Neuronal stem cell (in vitro differentiated cells): ENCODE measurements around the gene CRPPA.

ENCODE experiments used
- DNase-seq: peaks from one replicate; pipeline ENCODE4 v3.0.0-alpha.2; 2013; ENCODE audit warnings: low spot score
- H2AFZ ChIP-seq: one replicate; pipeline ENCODE4 v1.6.1; 2013; ENCODE audit warnings: mild to moderate bottlenecking, low read length, inconsistent platforms
- H2AK5ac ChIP-seq: 2 replicates; pipeline ENCODE4 v1.6.1; 2013; ENCODE audit warnings: low read depth, mild to moderate bottlenecking, inconsistent platforms, low read length, moderate library complexity, mixed read lengths
- H2BK120ac ChIP-seq: 2 replicates; pipeline ENCODE4 v1.6.1; 2013; ENCODE audit warnings: low read depth, mild to moderate bottlenecking, inconsistent platforms, low read length, moderate library complexity, mixed read lengths
- H2BK12ac ChIP-seq: one replicate; pipeline ENCODE4 v1.6.1; 2013; ENCODE audit warnings: low read length, inconsistent platforms
- H2BK15ac ChIP-seq: 2 replicates; pipeline ENCODE4 v1.6.1; 2013; ENCODE audit warnings: mild to moderate bottlenecking, low read length, inconsistent platforms, mixed read lengths
- H2BK5ac ChIP-seq: one replicate; pipeline ENCODE4 v1.6.1; 2013; ENCODE audit warnings: inconsistent platforms, mild to moderate bottlenecking, low read length, moderate library complexity
- H3K14ac ChIP-seq: one replicate; pipeline ENCODE4 v1.6.1; 2013; ENCODE audit warnings: low read length, inconsistent platforms
- H3K18ac ChIP-seq: 2 replicates; pipeline ENCODE4 v1.6.1; 2013; ENCODE audit warnings: low read length, inconsistent platforms
- H3K23ac ChIP-seq: 2 replicates; pipeline ENCODE4 v1.6.1; 2013; ENCODE audit warnings: low read depth, mild to moderate bottlenecking, mixed read lengths, low read length, inconsistent platforms; ENCODE audit not compliant: poor library complexity
- H3K27ac ChIP-seq: replicated peaks from 3 replicates; pipeline ENCODE4 v1.5.1; 2013; ENCODE audit warnings: low read length, inconsistent platforms
- H3K27me3 ChIP-seq, 3 experiments: 2 replicates each; pipeline ENCODE4 v1.6.1; 2013; ENCODE audit warnings: low read length in 3 of 3, mild to moderate bottlenecking in 2 of 3, inconsistent platforms in 1 of 3, low read depth in 1 of 3, mixed read lengths in 1 of 3, moderate library complexity in 1 of 3; ENCODE audit not compliant: control insufficient read depth in 3 of 3, insufficient read depth in 3 of 3
- H3K36me3 ChIP-seq, 2 donors: replicated peaks in 1 of 2; 2 replicates each; pipeline ENCODE4 v1.6.1; 2013; ENCODE audit warnings: low read length in 2 of 2; ENCODE audit not compliant: control insufficient read depth in 2 of 2, insufficient read depth in 2 of 2
- H3K4ac ChIP-seq: 2 replicates; pipeline ENCODE4 v1.6.1; 2013; ENCODE audit warnings: inconsistent platforms, mild to moderate bottlenecking, low read length, moderate library complexity
- H3K4me1 ChIP-seq, 2 donors: 1 replicate in 1 of 2; 2 replicates in 1 of 2; pipeline ENCODE4 v1.6.1; 2013; ENCODE audit warnings: low read length in 2 of 2, low read depth in 1 of 2; ENCODE audit not compliant: control insufficient read depth in 2 of 2, insufficient read depth in 1 of 2
- H3K4me2 ChIP-seq: one replicate; pipeline ENCODE4 v1.6.1; 2013; ENCODE audit warnings: mild to moderate bottlenecking, low read length, inconsistent platforms; ENCODE audit not compliant: insufficient read depth, poor library complexity, severe bottlenecking
- H3K4me3 ChIP-seq, 2 donors: 2 replicates each; pipeline ENCODE4 v1.5.1; 2013; ENCODE audit warnings: low read length in 2 of 2, mild to moderate bottlenecking in 2 of 2, inconsistent platforms in 1 of 2, moderate library complexity in 1 of 2
- H3K79me1 ChIP-seq: one replicate; pipeline ENCODE4 v1.6.1; 2013; ENCODE audit warnings: low read depth, mild to moderate bottlenecking, inconsistent platforms, low read length, moderate library complexity
- H3K9ac ChIP-seq: one replicate; pipeline ENCODE4 v1.6.1; 2013; ENCODE audit warnings: mild to moderate bottlenecking, low read depth, low read length, inconsistent platforms; ENCODE audit not compliant: poor library complexity
- H3K9me3 ChIP-seq, 2 donors: replicated peaks in 1 of 2; 2 replicates each; pipeline versions ENCODE3 to v1.6.1; 2013; ENCODE audit warnings: low read length in 2 of 2, mild to moderate bottlenecking in 2 of 2, inconsistent platforms in 1 of 2, low read depth in 1 of 2, mixed read lengths in 1 of 2, moderate library complexity in 1 of 2; ENCODE audit not compliant: control insufficient read depth in 2 of 2, insufficient read depth in 1 of 2
- H4K8ac ChIP-seq: one replicate; pipeline ENCODE4 v1.6.1; 2013; ENCODE audit warnings: low read depth, mild to moderate bottlenecking, inconsistent platforms, low read length, moderate library complexity
- H4K91ac ChIP-seq: one replicate; pipeline ENCODE4 v1.6.1; 2013; ENCODE audit warnings: low read length, low read depth, mild to moderate bottlenecking, inconsistent platforms; ENCODE audit not compliant: poor library complexity
- WGBS, 2 donors: extraction: QIAGEN DNeasy Blood & Tissue Kit; methylation state at CpG; one replicate each; pipeline ENCODE4 v1.1.7; 2013; ENCODE audit warnings: missing lambda C conversion rate in 2 of 2, mixed read lengths in 1 of 2; ENCODE audit not compliant: insufficient read length in 2 of 2, insufficient replicate concordance in 1 of 2; ENCODE audit errors: extremely low coverage in 2 of 2; 5-methylcytosine and 5-hydroxymethylcytosine counted together

Gene CRPPA

GRCh38 chr7:16428182-16428581 lies 6.8 kb upstream of the CRPPA start:
- H3K14ac ChIP-seq: no peak overlapping the region
- H3K27ac ChIP-seq: no peak overlapping the region
- H3K4me1 ChIP-seq: peaks cover 5% of the 10 kb centered on the region in 2 donors
- H2AFZ ChIP-seq: no peak overlapping the region
- no peak overlapping the region for H4K8ac ChIP-seq
- H2BK12ac ChIP-seq: no peak overlapping the region
- no peak overlapping the region for H2BK120ac ChIP-seq
- no peak overlapping the region for H2BK5ac ChIP-seq
- H3K4me2 ChIP-seq: no peak overlapping the region
- no peak overlapping the region for H2AK5ac ChIP-seq
- no peak overlapping the region for H2BK15ac ChIP-seq
- no peak overlapping the region for H3K18ac ChIP-seq
- no peaks in the 10 kb centered on the region for H3K27me3 ChIP-seq
- no peaks in the 10 kb centered on the region for H3K36me3 ChIP-seq
- H3K23ac ChIP-seq: no peak overlapping the region
- H3K9me3 ChIP-seq: no peaks in the 10 kb centered on the region
- no peaks in the 10 kb centered on the region for H3K79me1 ChIP-seq
- no peak overlapping the region for H4K91ac ChIP-seq
- H3K9ac ChIP-seq: no peak overlapping the region
- H3K4ac ChIP-seq: no peak overlapping the region
- H3K4me3 ChIP-seq: no peak overlapping the region
- no peak for DNase-seq

DNA sequence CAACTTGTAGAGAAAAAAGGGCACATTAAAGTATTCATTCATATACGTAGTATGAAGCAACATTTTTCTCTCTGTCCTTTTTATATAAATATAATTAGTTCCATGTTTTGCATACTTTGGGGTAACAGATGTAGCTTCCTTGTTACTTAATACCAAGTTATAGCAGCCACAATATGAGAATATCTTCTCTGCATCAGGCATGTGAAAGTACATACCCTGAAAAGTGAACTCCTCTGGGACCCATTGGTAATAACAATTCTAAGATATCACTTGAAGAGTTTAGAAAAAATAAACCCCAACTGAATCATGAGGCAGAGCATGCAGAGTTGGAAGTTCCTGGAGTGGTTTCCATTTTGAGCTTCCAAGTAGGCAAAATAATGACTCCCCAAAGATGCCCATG lies 2.4 kb upstream of the CRPPA start:
- H3K27me3 ChIP-seq: no peaks in the 10 kb centered on the region
- no peak overlapping the region for H3K4me3 ChIP-seq
- no peak overlapping the region for H4K8ac ChIP-seq
- no peak for DNase-seq
- no peak overlapping the region for H3K4ac ChIP-seq
- H3K14ac ChIP-seq: no peak overlapping the region
- H3K4me2 ChIP-seq: no peak overlapping the region
- H2BK5ac ChIP-seq: no peak overlapping the region
- H2BK12ac ChIP-seq: no peak overlapping the region
- H3K9ac ChIP-seq: no peak overlapping the region
- no peak overlapping the region for H2BK120ac ChIP-seq
- no peak overlapping the region for H3K23ac ChIP-seq
- no peaks in the 10 kb centered on the region for H3K79me1 ChIP-seq
- peaks cover 0 to 6% of the 10 kb centered on the region in 2 donors for H3K9me3 ChIP-seq
- H3K18ac ChIP-seq: no peak overlapping the region
- no peak overlapping the region for H4K91ac ChIP-seq
- WGBS, 2 donors: no CpG with 5 or more reads among the region's 1 CpG
- H3K27ac ChIP-seq: no peak overlapping the region
- H2AFZ ChIP-seq: no peak overlapping the region
- H3K4me1 ChIP-seq: peaks cover 3 to 12% of the 10 kb centered on the region in 2 donors
- H2AK5ac ChIP-seq: no peak overlapping the region
- no peaks in the 10 kb centered on the region for H3K36me3 ChIP-seq
- H2BK15ac ChIP-seq: no peak overlapping the region

DNA sequence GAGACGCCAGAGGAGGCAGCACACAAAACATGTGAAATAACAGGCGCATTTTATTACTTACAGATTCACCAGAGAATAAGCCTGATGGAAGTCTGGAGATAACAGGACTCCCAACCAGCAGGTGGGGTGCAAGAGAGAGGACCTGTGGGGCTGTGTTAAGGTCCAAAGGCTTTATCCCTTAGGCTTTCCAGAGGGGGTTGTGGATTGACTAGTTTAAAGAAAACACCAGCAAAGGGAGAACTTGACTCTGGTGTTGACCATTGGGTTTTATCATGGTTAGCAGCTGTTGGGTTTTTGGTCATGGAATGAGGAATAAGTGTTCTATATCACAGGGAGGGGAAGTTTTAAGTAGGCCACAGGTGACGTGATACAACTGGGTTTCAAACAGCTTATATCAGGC lies 1.6 kb upstream of the CRPPA start:
- no CpG with 5 or more reads among the region's 3 CpGs for WGBS, 2 donors

GRCh38 chr7:16422103-16422435 lies 731 bp upstream of the CRPPA start:
- H3K27ac ChIP-seq: no peak overlapping the region
- H3K36me3 ChIP-seq: no peaks in the 10 kb centered on the region
- no peak overlapping the region for H3K18ac ChIP-seq
- H4K8ac ChIP-seq: no peak overlapping the region
- no peak overlapping the region for H3K4me2 ChIP-seq
- no peak overlapping the region for H3K23ac ChIP-seq
- no peaks in the 10 kb centered on the region for H3K79me1 ChIP-seq
- no peaks in the 10 kb centered on the region for H3K27me3 ChIP-seq
- no peak for DNase-seq
- H3K4me1 ChIP-seq: peaks cover 0 to 10% of the 10 kb centered on the region in 2 donors
- no peak overlapping the region for H3K4ac ChIP-seq
- H2BK120ac ChIP-seq: no peak overlapping the region
- H2BK12ac ChIP-seq: no peak overlapping the region
- H3K9me3 ChIP-seq: peaks cover 0 to 6% of the 10 kb centered on the region in 2 donors
- H3K9ac ChIP-seq: no peak overlapping the region
- WGBS, 2 donors: no CpG with 5 or more reads among the region's 1 CpG
- no peak overlapping the region for H2BK15ac ChIP-seq
- H2BK5ac ChIP-seq: no peak overlapping the region
- no peak overlapping the region for H2AK5ac ChIP-seq
- H3K14ac ChIP-seq: no peak overlapping the region
- no peak overlapping the region for H4K91ac ChIP-seq
- H3K4me3 ChIP-seq: no peak overlapping the region
- no peak overlapping the region for H2AFZ ChIP-seq

More for the DNA sequence above, 1.6 kb upstream of the CRPPA start:
- no peak overlapping the region for H3K4me3 ChIP-seq
- no peak for DNase-seq
- H3K4me1 ChIP-seq: peaks cover 0 to 10% of the 10 kb centered on the region in 2 donors
- no peak overlapping the region for H3K14ac ChIP-seq
- no peak overlapping the region for H4K8ac ChIP-seq
- no peak overlapping the region for H2BK5ac ChIP-seq
- no peak overlapping the region for H2AK5ac ChIP-seq
- no peak overlapping the region for H4K91ac ChIP-seq
- H2AFZ ChIP-seq: no peak overlapping the region
- no peak overlapping the region for H3K4ac ChIP-seq
- H3K27ac ChIP-seq: no peak overlapping the region
- H2BK120ac ChIP-seq: no peak overlapping the region
- no peaks in the 10 kb centered on the region for H3K79me1 ChIP-seq
- H3K18ac ChIP-seq: no peak overlapping the region
- no peak overlapping the region for H2BK15ac ChIP-seq
- peaks cover 0 to 6% of the 10 kb centered on the region in 2 donors for H3K9me3 ChIP-seq
- H3K36me3 ChIP-seq: no peaks in the 10 kb centered on the region
- H3K27me3 ChIP-seq: no peaks in the 10 kb centered on the region
- no peak overlapping the region for H2BK12ac ChIP-seq
- no peak overlapping the region for H3K23ac ChIP-seq
- H3K4me2 ChIP-seq: no peak overlapping the region
- no peak overlapping the region for H3K9ac ChIP-seq
